Breast epithelium (tissue), 3 donors: ENCODE measurements around the gene HTT.

Experiments
- POLR2A ChIP-seq: fragments of 450-650 bp; IDR thresholded peaks from one replicate; pipeline ENCODE4 v1.6.1; 2016; ENCODE audit warnings: antibody characterized with exemption, mild to moderate bottlenecking, moderate library complexity
- POLR2AphosphoS5 ChIP-seq, 3 donors: sonication (generic); formaldehyde crosslinking; IDR thresholded peaks; one replicate each; pipeline ENCODE4 v1.6.1; 2017; ENCODE audit warnings: antibody characterized with exemption in 3 of 3
- TF ChIP-seq, protein P1 (sequence below), 3 donors: fragments of 450-650 bp; IDR thresholded peaks; one replicate each; pipeline ENCODE4 v1.5.1; 2016 to 2017; ENCODE audit warnings: antibody characterized with exemption in 3 of 3, mild to moderate bottlenecking in 3 of 3, moderate library complexity in 3 of 3

DNA sequence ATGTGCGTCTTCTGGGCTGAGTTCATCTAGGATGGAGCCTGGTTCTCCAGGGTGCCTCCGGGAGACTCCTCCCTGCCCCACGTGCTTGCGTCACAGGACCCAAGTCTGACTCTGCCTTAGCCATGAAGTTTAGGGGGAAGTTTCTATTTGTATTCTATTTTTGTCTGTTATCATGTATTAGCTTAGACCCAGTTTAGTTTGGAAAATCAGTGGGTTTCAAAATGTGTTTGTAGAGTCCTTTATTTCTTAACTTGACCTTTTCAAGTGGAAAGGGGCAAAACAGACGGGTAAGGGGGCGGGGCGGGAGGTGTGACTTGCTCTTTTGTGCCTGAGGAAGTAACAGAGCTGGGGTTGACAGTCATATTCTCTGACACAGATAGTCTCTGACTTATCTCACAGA is 86.0 kb downstream of the HTT start:
- TF ChIP-seq, protein P1, sequence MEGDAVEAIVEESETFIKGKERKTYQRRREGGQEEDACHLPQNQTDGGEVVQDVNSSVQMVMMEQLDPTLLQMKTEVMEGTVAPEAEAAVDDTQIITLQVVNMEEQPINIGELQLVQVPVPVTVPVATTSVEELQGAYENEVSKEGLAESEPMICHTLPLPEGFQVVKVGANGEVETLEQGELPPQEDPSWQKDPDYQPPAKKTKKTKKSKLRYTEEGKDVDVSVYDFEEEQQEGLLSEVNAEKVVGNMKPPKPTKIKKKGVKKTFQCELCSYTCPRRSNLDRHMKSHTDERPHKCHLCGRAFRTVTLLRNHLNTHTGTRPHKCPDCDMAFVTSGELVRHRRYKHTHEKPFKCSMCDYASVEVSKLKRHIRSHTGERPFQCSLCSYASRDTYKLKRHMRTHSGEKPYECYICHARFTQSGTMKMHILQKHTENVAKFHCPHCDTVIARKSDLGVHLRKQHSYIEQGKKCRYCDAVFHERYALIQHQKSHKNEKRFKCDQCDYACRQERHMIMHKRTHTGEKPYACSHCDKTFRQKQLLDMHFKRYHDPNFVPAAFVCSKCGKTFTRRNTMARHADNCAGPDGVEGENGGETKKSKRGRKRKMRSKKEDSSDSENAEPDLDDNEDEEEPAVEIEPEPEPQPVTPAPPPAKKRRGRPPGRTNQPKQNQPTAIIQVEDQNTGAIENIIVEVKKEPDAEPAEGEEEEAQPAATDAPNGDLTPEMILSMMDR (IDR thresholded peaks at IDR 0.05), result no peak
- no peak for TF ChIP-seq POLR2AphosphoS5 (IDR thresholded peaks at IDR 0.05)
- TF ChIP-seq POLR2A, result no peak
